ENCODE data around the gene TLE6.
"Not testable (repeated sequence)": the region's sequence is repeated elsewhere in the genome, so short reads cannot be mapped to it uniquely, and the experiment has no call there.

The TLE6 gene

GRCh38 chr19:2988568-2988967 lies 11.2 kb downstream of the TLE6 start:
- Histone ChIP-seq H3K23ac (ENCODE audit: low read length) (no peak overlapping the region), H2AFZ (ENCODE audit: insufficient read depth, low read length, poor library complexity) (no peak overlapping the region), H4K12ac (ENCODE audit: low read depth, low read length) (no peak overlapping the region), H4K8ac (ENCODE audit: low read depth, low read length) (no peak overlapping the region), H4K91ac (ENCODE audit: low read depth, low read length) (no peak overlapping the region), H3K27ac (ENCODE audit: low read depth, low read length) (no peak overlapping the region), H3K79me1 (ENCODE audit: low read length) (no peaks in the 10 kb centered on the region), H2BK12ac (ENCODE audit: low read length) (no peak overlapping the region), H3K9me3 (ENCODE audit: insufficient read depth, low read depth, low read length) (no peaks in the 10 kb centered on the region), H3K79me2 (ENCODE audit: control insufficient read depth, insufficient read depth, low read length, poor library complexity) (no peaks in the 10 kb centered on the region), H3K27me3 (ENCODE audit: insufficient read depth, low read length) (peaks cover 6% of the 10 kb centered on the region), H3K36me3 (ENCODE audit: control insufficient read depth in 1 of 2, insufficient read depth in 2 of 2, low read length in 2 of 2) (no peaks in the 10 kb centered on the region), H2AK5ac (ENCODE audit: low read length) (no peak overlapping the region), H2BK120ac (ENCODE audit: insufficient read depth, low read length, poor library complexity) (no peak overlapping the region), H3K4me3 (ENCODE audit: low read depth, low read length) (no peak overlapping the region), H3K14ac (ENCODE audit: low read length) (no peak overlapping the region), H3K18ac (ENCODE audit: low read length) (no peak overlapping the region), H3K4ac (ENCODE audit: low read depth, low read length) (no peak overlapping the region), H2BK5ac (ENCODE audit: low read depth, low read length, poor library complexity) (no peak overlapping the region), H3K4me1 (ENCODE audit: control insufficient read depth in 1 of 2, insufficient read depth in 2 of 2, low read length in 2 of 2) (peaks cover 4 to 5% of the 10 kb centered on the region in 2 experiments), H3K9ac (ENCODE audit: low read length) (no peak overlapping the region), H3K4me2 (ENCODE audit: low read length) (no peak overlapping the region)
- no CpG with 5 or more reads among the region's 3 CpGs for WGBS (ENCODE audit: extremely low coverage, insufficient coverage, insufficient read length)
- DNase-seq, result no peak

- Histone ChIP-seq H2BK12ac (ENCODE audit: low read length) (no peak overlapping the region), H3K27ac (ENCODE audit: low read depth, low read length) (no peak overlapping the region), H2AFZ (ENCODE audit: insufficient read depth, low read length, poor library complexity) (no peak overlapping the region), H3K27me3 (ENCODE audit: insufficient read depth, low read length) (peaks cover 6% of the 10 kb centered on the region), H3K23ac (ENCODE audit: low read length) (no peak overlapping the region), H4K91ac (ENCODE audit: low read depth, low read length) (no peak overlapping the region), H3K14ac (ENCODE audit: low read length) (no peak overlapping the region), H3K4me3 (ENCODE audit: low read depth, low read length) (no peak overlapping the region), H3K4ac (ENCODE audit: low read depth, low read length) (no peak overlapping the region), H3K4me2 (ENCODE audit: low read length) (no peak overlapping the region), H3K9ac (ENCODE audit: low read length) (no peak overlapping the region), H3K79me1 (ENCODE audit: low read length) (no peaks in the 10 kb centered on the region), H2AK5ac (ENCODE audit: low read length) (no peak overlapping the region), H3K4me1 (ENCODE audit: control insufficient read depth in 1 of 2, insufficient read depth in 2 of 2, low read length in 2 of 2) (no peaks in the 10 kb centered on the region), H3K36me3 (ENCODE audit: control insufficient read depth in 1 of 2, insufficient read depth in 2 of 2, low read length in 2 of 2) (no peaks in the 10 kb centered on the region), H2BK5ac (ENCODE audit: low read depth, low read length, poor library complexity) (no peak overlapping the region), H2BK120ac (ENCODE audit: insufficient read depth, low read length, poor library complexity) (no peak overlapping the region), H3K9me3 (ENCODE audit: insufficient read depth, low read depth, low read length) (no peaks in the 10 kb centered on the region), H3K79me2 (ENCODE audit: control insufficient read depth, insufficient read depth, low read length, poor library complexity) (no peaks in the 10 kb centered on the region), H4K12ac (ENCODE audit: low read depth, low read length) (no peak overlapping the region), H3K18ac (ENCODE audit: low read length) (no peak overlapping the region), H4K8ac (ENCODE audit: low read depth, low read length) (no peak overlapping the region)
- WGBS (ENCODE audit: extremely low coverage, insufficient coverage, insufficient read length), result no CpG with 5 or more reads among the region's 15 CpGs
- no peak for DNase-seq
Observed at GRCh38 chr19:2989236-2989946, 12.0 kb downstream of the TLE6 start.

GRCh38 chr19:2992333-2992732 lies 15.0 kb downstream of the TLE6 start:
- not testable (repeated sequence) for H3K27me3 ChIP-seq (ENCODE audit: insufficient read depth, low read length); H3K18ac ChIP-seq (ENCODE audit: low read length)
- no CpG with 5 or more reads among the region's 11 CpGs for WGBS (ENCODE audit: extremely low coverage, insufficient coverage, insufficient read length)

GRCh38 chr19:2992958-2993357 lies 15.6 kb downstream of the TLE6 start:
- WGBS (ENCODE audit: extremely low coverage, insufficient coverage, insufficient read length), result no CpG with 5 or more reads among the region's 14 CpGs
- H3K4ac ChIP-seq (ENCODE audit: low read depth, low read length), result no peak overlapping the region
- no peak overlapping the region for H2BK120ac ChIP-seq (ENCODE audit: insufficient read depth, low read length, poor library complexity)
- no peak overlapping the region for H4K12ac ChIP-seq (ENCODE audit: low read depth, low read length)
- no peak for DNase-seq
- no peak overlapping the region for H2AK5ac ChIP-seq (ENCODE audit: low read length)
- no peaks in the 10 kb centered on the region for H3K36me3 ChIP-seq (ENCODE audit: control insufficient read depth in 1 of 2, insufficient read depth in 2 of 2, low read length in 2 of 2)
- H3K4me2 ChIP-seq (ENCODE audit: low read length), result no peak overlapping the region
- H4K91ac ChIP-seq (ENCODE audit: low read depth, low read length), result no peak overlapping the region
- H3K27ac ChIP-seq (ENCODE audit: low read depth, low read length), result no peak overlapping the region
- no peaks in the 10 kb centered on the region for H3K79me1 ChIP-seq (ENCODE audit: low read length)
- no peak overlapping the region for H3K14ac ChIP-seq (ENCODE audit: low read length)
- no peak overlapping the region for H3K9ac ChIP-seq (ENCODE audit: low read length)
- no peak overlapping the region for H2AFZ ChIP-seq (ENCODE audit: insufficient read depth, low read length, poor library complexity)
- no peak overlapping the region for H2BK12ac ChIP-seq (ENCODE audit: low read length)
- H3K23ac ChIP-seq (ENCODE audit: low read length), result no peak overlapping the region
- no peak overlapping the region for H4K8ac ChIP-seq (ENCODE audit: low read depth, low read length)
- no peak overlapping the region for H3K4me3 ChIP-seq (ENCODE audit: low read depth, low read length)
- no peaks in the 10 kb centered on the region for H3K4me1 ChIP-seq (ENCODE audit: control insufficient read depth in 1 of 2, insufficient read depth in 2 of 2, low read length in 2 of 2)
- H3K9me3 ChIP-seq (ENCODE audit: insufficient read depth, low read depth, low read length), result peaks cover 2% of the 10 kb centered on the region
- no peaks in the 10 kb centered on the region for H3K27me3 ChIP-seq (ENCODE audit: insufficient read depth, low read length)
- H3K18ac ChIP-seq (ENCODE audit: low read length), result no peak overlapping the region
- H3K79me2 ChIP-seq (ENCODE audit: control insufficient read depth, insufficient read depth, low read length, poor library complexity), result no peaks in the 10 kb centered on the region
- no peak overlapping the region for H2BK5ac ChIP-seq (ENCODE audit: low read depth, low read length, poor library complexity)

More at GRCh38 chr19:2992333-2992732, 15.0 kb downstream of the TLE6 start:
- H3K27ac ChIP-seq (ENCODE audit: low read depth, low read length); H2BK120ac ChIP-seq (ENCODE audit: insufficient read depth, low read length, poor library complexity); H2AK5ac ChIP-seq (ENCODE audit: low read length); H3K79me1 ChIP-seq (ENCODE audit: low read length); H3K14ac ChIP-seq (ENCODE audit: low read length); H4K8ac ChIP-seq (ENCODE audit: low read depth, low read length); H3K4me3 ChIP-seq (ENCODE audit: low read depth, low read length); H3K36me3 ChIP-seq (ENCODE audit: control insufficient read depth in 1 of 2, insufficient read depth in 2 of 2, low read length in 2 of 2); H3K79me2 ChIP-seq (ENCODE audit: control insufficient read depth, insufficient read depth, low read length, poor library complexity); H3K9me3 ChIP-seq (ENCODE audit: insufficient read depth, low read depth, low read length); H3K4me1 ChIP-seq (ENCODE audit: control insufficient read depth in 1 of 2, insufficient read depth in 2 of 2, low read length in 2 of 2); H4K91ac ChIP-seq (ENCODE audit: low read depth, low read length); H2AFZ ChIP-seq (ENCODE audit: insufficient read depth, low read length, poor library complexity); H2BK12ac ChIP-seq (ENCODE audit: low read length); DNase-seq; H3K4ac ChIP-seq (ENCODE audit: low read depth, low read length); H4K12ac ChIP-seq (ENCODE audit: low read depth, low read length); H3K9ac ChIP-seq (ENCODE audit: low read length); H2BK5ac ChIP-seq (ENCODE audit: low read depth, low read length, poor library complexity); H3K23ac ChIP-seq (ENCODE audit: low read length); H3K4me2 ChIP-seq (ENCODE audit: low read length): not testable (repeated sequence)

All from trophoblast cell (in vitro differentiated cells and primary cell).